SK-N-SH treated with all-trans-retinoic acid at 6 μM for 48 hours (cell line): Measurements from ENCODE around the gene GABBR2.

Experiments used
- ATAC-seq: fragments of 200-7000 bp; cut with Tn5 transposase; 3 replicates; pipeline ENCODE4 v1.9.1; 2020; ENCODE audit warnings: mild to moderate bottlenecking, moderate library complexity
- ARNTL ChIP-seq: fragments of 450-650 bp; formaldehyde crosslinking; IDR thresholded peaks from 2 replicates; pipeline ENCODE4 v1.5.0; 2020; ENCODE audit warnings: low read depth, mild to moderate bottlenecking, moderate library complexity, borderline replicate concordance
- BACH2 ChIP-seq: fragments of 250-450 bp; sonication (Bioruptor Pico); IDR thresholded peaks from 2 replicates; pipeline ENCODE4 v1.9.0; 2021; ENCODE audit warnings: mild to moderate bottlenecking, borderline replicate concordance
- CREB5 ChIP-seq: fragments of 250-450 bp; sonication (Bioruptor Pico); IDR thresholded peaks from 2 replicates; pipeline ENCODE4 v1.5.1; 2020; ENCODE audit warnings: low read depth, mild to moderate bottlenecking, moderate library complexity
- CSRNP3 ChIP-seq: fragments of 250-450 bp; sonication (Bioruptor Pico); IDR thresholded peaks from 2 replicates; pipeline ENCODE4 v1.5.1; 2021; ENCODE audit warnings: mild to moderate bottlenecking, moderate library complexity
- ESRRG ChIP-seq: fragments of 250-450 bp; sonication (Bioruptor Pico); IDR thresholded peaks from 2 replicates; pipeline ENCODE4 v1.6.1; 2021; ENCODE audit warnings: mild to moderate bottlenecking
- GLIS3 ChIP-seq: fragments of 250-450 bp; sonication (Bioruptor Pico); IDR thresholded peaks from 2 replicates; pipeline ENCODE4 v1.5.0; 2020; ENCODE audit warnings: mild to moderate bottlenecking, moderate library complexity
- OSR1 ChIP-seq: fragments of 250-450 bp; sonication (Bioruptor Pico); IDR thresholded peaks from 2 replicates; pipeline ENCODE4 v1.8.0; 2022; ENCODE audit warnings: moderate library complexity, mild to moderate bottlenecking, inconsistent platforms
- PATZ1 ChIP-seq: fragments of 250-450 bp; sonication (Bioruptor Pico); IDR thresholded peaks from 2 replicates; pipeline ENCODE4 v1.8.0; 2020; ENCODE audit warnings: mild to moderate bottlenecking, moderate library complexity, borderline replicate concordance
- POU6F1 ChIP-seq: fragments of 250-450 bp; sonication (Bioruptor Pico); IDR thresholded peaks from 2 replicates; pipeline ENCODE4 v1.8.0; 2021; ENCODE audit warnings: low read depth, mild to moderate bottlenecking, moderate library complexity, borderline replicate concordance
- PPARA ChIP-seq: fragments of 250-450 bp; sonication (Bioruptor Pico); IDR thresholded peaks from 2 replicates; pipeline ENCODE4 v1.5.0; 2020; ENCODE audit warnings: mild to moderate bottlenecking, borderline replicate concordance
- RARB ChIP-seq: fragments of 250-450 bp; sonication (Bioruptor Pico); IDR thresholded peaks from 2 replicates; pipeline ENCODE4 v1.8.0; 2021; ENCODE audit warnings: mild to moderate bottlenecking, moderate library complexity
- SNAI2 ChIP-seq: fragments of 250-450 bp; sonication (Bioruptor Pico); IDR thresholded peaks from 2 replicates; pipeline ENCODE4 v1.5.0; 2020; ENCODE audit warnings: mild to moderate bottlenecking, moderate library complexity
- TCF4 ChIP-seq: fragments of 250-450 bp; sonication (Bioruptor Pico); IDR thresholded peaks from 2 replicates; pipeline ENCODE4 v1.8.0; 2021; ENCODE audit warnings: mild to moderate bottlenecking, moderate library complexity, borderline replicate concordance
- TOX ChIP-seq: fragments of 250-450 bp; sonication (Bioruptor Pico); IDR thresholded peaks from 2 replicates; pipeline ENCODE4 v1.8.0; 2021; ENCODE audit warnings: mild to moderate bottlenecking, moderate library complexity, borderline replicate concordance
- TSHZ2 ChIP-seq: fragments of 250-450 bp; sonication (Bioruptor Pico); IDR thresholded peaks from 2 replicates; pipeline ENCODE4 v1.5.0; 2020; ENCODE audit warnings: mild to moderate bottlenecking, moderate library complexity
- ZC3H10 ChIP-seq: fragments of 250-450 bp; sonication (Bioruptor Pico); IDR thresholded peaks from 2 replicates; pipeline ENCODE4 v1.5.1; 2021; ENCODE audit warnings: mild to moderate bottlenecking, moderate library complexity
- ZFP3 ChIP-seq: fragments of 250-450 bp; sonication (Bioruptor Pico); IDR thresholded peaks from 2 replicates; pipeline ENCODE4 v1.5.0; 2020; ENCODE audit warnings: mild to moderate bottlenecking, moderate library complexity
- ZFP30 ChIP-seq: fragments of 450-650 bp; formaldehyde crosslinking; IDR thresholded peaks from 2 replicates; pipeline ENCODE4 v1.5.0; 2022; ENCODE audit warnings: mild to moderate bottlenecking, moderate library complexity
- ZNF565 ChIP-seq: fragments of 450-650 bp; formaldehyde crosslinking; conservative IDR thresholded peaks from 2 replicates; pipeline ENCODE4 v1.5.0; 2020; ENCODE audit warnings: low read depth, mild to moderate bottlenecking, moderate library complexity
- ZNF70 ChIP-seq: fragments of 450-650 bp; formaldehyde crosslinking; IDR thresholded peaks from 2 replicates; pipeline ENCODE4 v1.5.0; 2020; ENCODE audit warnings: mild to moderate bottlenecking, moderate library complexity
- ZNF8 ChIP-seq: fragments of 450-650 bp; formaldehyde crosslinking; IDR thresholded peaks from 2 replicates; pipeline ENCODE4 v1.5.0; 2020; ENCODE audit warnings: mild to moderate bottlenecking, moderate library complexity

GABBR2 gene

GRCh38 chr9:98550206-98550820, 158.4 kb downstream of the GABBR2 start:
- ATAC-seq = no peak
- TF ChIP-seq ESRRG (CRISPR knock-in tag) = no peak
- TF ChIP-seq ZNF8 (CRISPR knock-in tag) = no peak
- TF ChIP-seq RARB (CRISPR knock-in tag) = no peak
- no peak for TF ChIP-seq ZNF565 (CRISPR knock-in tag)
- no peak for TF ChIP-seq TCF4 (CRISPR knock-in tag)
- no peak for TF ChIP-seq POU6F1 (CRISPR knock-in tag)
- no peak for TF ChIP-seq ARNTL (CRISPR knock-in tag)
- no peak for TF ChIP-seq PATZ1
- no peak for TF ChIP-seq ZFP3 (CRISPR knock-in tag)
- TF ChIP-seq TSHZ2 (CRISPR knock-in tag) = no peak
- no peak for TF ChIP-seq ZNF70
- no peak for TF ChIP-seq ZFP30 (CRISPR knock-in tag)
- no peak for TF ChIP-seq BACH2 (CRISPR knock-in tag)
- no peak for TF ChIP-seq ZC3H10 (CRISPR knock-in tag)
- no peak for TF ChIP-seq CSRNP3 (CRISPR knock-in tag)
- no peak for TF ChIP-seq OSR1 (CRISPR knock-in tag)
- no peak for TF ChIP-seq CREB5 (CRISPR knock-in tag)
- TF ChIP-seq SNAI2 (CRISPR knock-in tag) = no peak
- no peak for TF ChIP-seq PPARA (CRISPR knock-in tag)

GRCh38 chr9:98549401-98549800, 159.3 kb downstream of the GABBR2 start:
- TF ChIP-seq TCF4 (CRISPR knock-in tag) (no peak), ESRRG (CRISPR knock-in tag) (no peak), OSR1 (CRISPR knock-in tag) (no peak), ZNF565 (CRISPR knock-in tag) (no peak), CREB5 (CRISPR knock-in tag) (no peak), ZFP3 (CRISPR knock-in tag) (no peak), ARNTL (CRISPR knock-in tag) (no peak), GLIS3 (CRISPR knock-in tag) (no peak), ZC3H10 (CRISPR knock-in tag) (no peak), RARB (CRISPR knock-in tag) (no peak), TOX (no peak), CSRNP3 (CRISPR knock-in tag) (no peak)
- TF ChIP-seq, all 23 proteins: peak for 0
- no peak for ATAC-seq
